Measurements from ENCODE around the gene SEPTIN10.

The SEPTIN10 gene

GRCh38 chr2:109523121-109523520, 90.6 kb downstream of the SEPTIN10 start:
- DNase-seq (ENCODE audit: low spot score), result no peak

DNA sequence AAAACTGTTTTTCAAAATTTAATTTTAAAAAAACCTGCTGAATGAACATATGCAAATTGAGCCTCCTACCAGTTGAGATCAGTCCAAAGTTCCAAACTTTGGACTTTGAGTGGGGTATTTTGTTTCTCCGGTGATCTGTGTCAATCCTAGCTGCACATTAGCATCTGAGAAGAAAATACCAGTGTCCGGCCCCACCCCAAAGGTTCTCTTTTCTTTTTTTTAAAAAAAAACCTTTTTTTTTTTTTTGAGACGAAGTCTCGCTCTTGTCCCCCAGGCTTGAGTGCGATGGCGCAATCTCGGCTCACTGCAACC, 91.7 kb downstream of the SEPTIN10 start:
- DNase-seq (ENCODE audit: low spot score), result no peak

- no peak for DNase-seq (ENCODE audit: low spot score)
These were observed 92.3 kb downstream of the SEPTIN10 start for GRCh38 chr2:109521233-109522062.

DNA sequence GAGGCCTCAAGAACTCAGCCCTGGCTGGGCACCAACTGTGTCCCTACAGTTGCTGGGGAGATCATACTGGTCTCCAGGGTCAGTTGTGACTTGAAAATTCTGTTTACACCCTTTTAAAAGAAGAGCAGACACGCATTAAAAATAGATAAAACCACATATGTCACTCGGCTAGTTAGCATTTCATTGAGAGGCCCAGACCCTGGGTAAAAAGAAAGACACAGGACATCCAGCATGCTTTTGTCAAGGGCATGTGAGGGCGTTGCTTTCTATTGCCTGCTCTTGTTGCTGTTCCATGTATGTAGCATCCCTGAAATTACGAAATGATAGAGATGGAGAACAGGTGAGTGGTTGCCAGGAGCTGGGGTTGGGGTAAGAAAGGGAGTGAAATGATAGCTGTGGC, 94.3 kb downstream of the SEPTIN10 start:
- no peak for DNase-seq (ENCODE audit: low spot score)

- no peak for DNase-seq (ENCODE audit: low spot score)
These were observed 96.5 kb downstream of the SEPTIN10 start for GRCh38 chr2:109517118-109517889.

DNA sequence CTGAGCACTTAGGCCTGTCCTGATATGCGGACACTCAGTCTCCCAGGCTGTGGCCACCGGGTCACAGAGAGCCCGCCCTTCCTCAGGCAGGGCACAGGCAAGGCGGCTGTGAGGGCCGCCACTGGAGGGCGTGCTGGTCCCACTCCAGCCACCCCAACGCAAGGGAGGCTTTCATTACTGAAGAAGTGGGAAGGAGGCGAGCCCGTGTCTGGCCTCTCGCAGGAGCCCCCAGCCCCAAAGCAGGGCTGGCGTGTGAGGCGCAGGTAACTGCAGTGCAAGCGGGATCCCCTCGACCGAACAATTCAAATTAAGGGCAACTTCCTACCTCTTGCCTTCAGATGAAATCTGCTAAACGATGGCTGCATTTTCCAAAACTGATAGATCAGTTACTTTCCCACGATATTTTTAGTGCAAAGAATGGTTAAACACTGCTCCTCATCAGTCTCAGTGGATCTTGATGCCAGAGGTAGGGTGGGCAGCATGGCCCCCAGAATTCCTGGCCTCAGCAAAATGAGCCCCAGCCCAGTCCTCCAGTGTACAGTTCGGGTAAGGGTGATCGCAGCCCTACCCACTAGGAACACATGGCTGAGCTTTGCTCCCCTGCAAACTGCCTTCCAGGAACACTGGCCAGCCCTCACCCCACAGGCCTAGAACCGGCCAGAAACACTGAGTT, 97.2 kb downstream of the SEPTIN10 start:
- no peak for DNase-seq (ENCODE audit: low spot score)

- DNase-seq (ENCODE audit: low spot score), result no peak
These were observed 98.9 kb downstream of the SEPTIN10 start for GRCh38 chr2:109514857-109515256.

DNA sequence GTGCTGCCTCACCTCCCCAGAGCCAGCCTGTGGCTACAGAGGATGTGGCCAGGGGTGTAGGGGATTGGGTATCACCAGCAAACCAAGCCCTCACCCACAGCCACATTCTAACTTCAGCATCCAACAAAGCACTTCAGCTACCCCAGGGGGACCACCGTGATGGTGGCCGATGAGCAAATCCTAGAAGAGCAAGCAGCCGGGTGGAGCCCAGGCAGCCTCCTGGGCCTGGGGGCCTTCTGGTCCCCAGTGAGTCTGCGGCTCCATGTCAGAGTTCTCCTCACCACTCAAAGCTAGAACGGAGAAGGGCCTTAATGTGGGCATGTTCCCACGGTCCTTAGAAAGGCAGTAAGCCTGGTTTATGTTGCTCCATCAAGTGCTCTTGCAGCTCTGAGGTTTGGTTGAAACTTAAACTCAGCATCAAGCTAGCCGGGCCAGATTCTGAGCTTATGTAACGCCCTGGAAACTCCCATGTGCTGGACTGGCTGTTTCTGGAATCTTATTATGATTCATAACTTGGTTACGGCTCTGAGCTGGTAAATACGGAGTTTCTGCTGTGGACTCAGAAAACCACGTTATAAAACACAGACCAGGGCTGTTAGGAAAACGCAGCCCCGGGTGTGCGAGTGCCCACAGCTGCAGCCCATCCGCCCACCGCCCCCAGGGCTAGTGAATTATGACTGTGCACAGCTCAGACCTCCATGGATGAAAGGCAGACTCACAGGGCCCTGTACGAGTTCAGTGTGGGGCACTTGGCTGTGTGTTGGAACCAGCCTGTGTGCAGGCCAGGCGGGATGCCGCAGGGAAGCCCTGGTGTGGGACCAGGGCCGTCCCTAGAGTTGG, 99.8 kb downstream of the SEPTIN10 start:
- DNase-seq (ENCODE audit: low spot score), result no peak

- no peak for DNase-seq (ENCODE audit: low spot score)
These were observed 100.5 kb downstream of the SEPTIN10 start for GRCh38 chr2:109513230-109513629.

DNA sequence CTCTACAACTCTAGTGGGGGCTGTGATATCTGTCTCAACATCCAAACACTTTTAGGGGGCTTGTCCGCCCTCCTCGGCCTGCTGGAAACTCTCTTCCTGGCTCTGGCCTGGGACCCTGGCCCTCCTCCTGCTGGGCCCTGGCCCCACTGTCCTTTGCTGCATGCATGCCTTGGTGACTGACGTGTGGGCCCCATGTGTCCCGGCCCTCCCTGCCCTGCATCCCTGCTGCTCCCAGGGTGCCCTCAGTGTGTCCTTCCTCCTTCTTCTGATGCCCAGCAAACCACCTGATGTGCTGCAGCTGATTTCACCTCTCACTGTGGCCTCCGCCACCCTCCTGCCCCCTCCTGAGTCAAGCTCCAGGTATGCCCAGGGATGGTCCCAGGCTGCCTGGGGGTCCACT, 101.7 kb downstream of the SEPTIN10 start:
- DNase-seq (ENCODE audit: low spot score), result no peak

DNA sequence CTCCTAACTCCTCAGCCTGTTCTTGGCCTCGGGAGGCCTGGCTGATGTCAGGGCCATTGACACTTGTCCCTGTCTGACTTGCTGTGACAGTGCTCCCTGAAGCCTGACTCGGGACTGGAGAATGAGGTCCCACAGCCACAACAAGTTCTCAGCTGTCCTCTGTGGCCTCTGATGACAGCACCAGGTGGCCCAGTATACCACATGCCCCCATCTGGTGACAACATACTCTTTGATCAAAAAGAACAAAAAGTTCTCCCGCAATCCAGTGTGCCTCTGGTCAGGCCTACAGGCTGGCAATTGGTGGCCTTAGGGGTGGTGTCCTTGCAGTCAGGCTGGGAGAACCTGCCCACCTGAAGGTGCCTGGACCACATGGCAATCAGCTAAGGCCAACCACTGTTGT, 102.6 kb downstream of the SEPTIN10 start:
- no peak for DNase-seq (ENCODE audit: low spot score)

GRCh38 chr2:109510136-109511028, 103.4 kb downstream of the SEPTIN10 start:
- peak; percentile 81 for DNase-seq (ENCODE audit: low spot score)

DNA sequence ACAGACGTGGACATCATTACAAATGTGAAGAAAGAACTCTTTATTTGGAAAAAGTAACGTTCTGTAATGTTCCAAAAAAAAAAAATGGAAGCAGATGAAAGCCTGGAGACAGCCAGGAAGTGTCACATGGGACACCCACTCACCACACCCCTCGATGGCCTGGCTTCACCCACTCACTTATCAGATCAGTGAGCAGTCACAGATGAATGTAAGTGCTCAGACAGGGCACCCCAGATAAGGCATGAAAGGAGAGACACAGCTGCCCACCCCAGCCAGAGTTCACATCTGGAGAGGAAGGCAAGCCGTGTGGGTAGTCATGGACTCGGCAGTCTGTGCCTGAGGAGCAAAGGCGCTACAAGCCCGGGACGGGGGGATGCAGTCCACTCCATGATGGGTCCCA, 105.2 kb downstream of the SEPTIN10 start:
- DNase-seq (ENCODE audit: low spot score), result no peak

GRCh38 chr2:109507828-109508227, 105.9 kb downstream of the SEPTIN10 start:
- DNase-seq (ENCODE audit: low spot score), result no peak

DNA sequence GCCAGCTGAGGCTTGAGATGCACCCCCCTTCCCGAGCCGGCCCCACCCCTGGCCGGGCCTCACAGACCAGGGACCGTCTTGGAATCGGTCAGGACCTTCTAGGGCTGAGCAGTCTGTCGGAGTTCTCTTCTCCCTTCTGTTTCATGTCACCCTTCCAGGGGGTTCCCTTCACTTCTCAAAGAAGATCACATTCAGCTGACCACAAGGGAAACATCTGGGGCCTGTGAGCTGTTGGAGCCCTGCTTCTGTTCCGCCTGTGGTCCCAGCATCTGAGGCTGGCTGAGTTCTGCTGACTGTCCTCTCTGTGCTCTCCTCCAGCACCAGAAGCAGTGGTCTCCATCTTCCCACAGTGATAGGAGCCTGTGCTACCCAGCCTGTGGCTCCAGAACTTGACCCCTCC, 106.5 kb downstream of the SEPTIN10 start:
- peak; percentile 64 for DNase-seq (ENCODE audit: low spot score)

DNA sequence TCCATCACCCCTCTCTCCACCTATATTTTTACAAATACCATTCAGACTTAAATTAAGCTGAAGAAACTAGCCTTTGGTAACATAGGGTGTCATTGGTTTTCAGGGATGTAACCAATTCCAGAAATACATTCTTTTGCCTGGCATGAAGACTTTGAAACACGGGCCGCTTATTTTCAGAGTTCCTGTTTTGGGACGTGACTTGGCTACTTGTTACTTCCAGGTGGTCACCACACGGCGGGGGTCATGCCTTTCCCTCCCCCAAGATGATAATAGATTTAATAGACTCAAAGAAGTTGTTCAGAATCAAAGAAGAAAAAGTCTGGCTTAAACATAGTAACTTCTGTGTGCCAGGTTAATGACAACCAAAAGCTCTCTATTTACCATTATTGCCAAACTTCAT, 110.6 kb downstream of the SEPTIN10 start:
- no peak for DNase-seq (ENCODE audit: low spot score)

DNA sequence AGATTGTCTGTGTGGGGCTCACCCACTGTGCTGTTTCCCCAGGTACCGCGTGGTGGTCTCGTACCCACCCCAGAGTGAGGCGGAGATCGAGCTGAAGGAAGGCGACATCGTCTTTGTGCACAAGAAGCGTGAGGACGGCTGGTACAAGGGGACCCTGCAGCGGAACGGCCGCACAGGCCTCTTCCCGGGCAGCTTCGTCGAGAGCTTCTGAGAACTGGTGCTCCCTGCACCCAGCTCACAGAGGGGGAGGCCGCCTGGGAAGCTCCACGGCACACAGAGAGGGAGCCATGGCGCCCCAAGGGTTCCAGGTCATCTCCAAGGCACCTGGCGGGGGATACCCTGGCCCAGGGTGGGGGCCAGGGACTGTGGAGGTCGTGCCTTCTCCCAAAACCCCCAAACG, 112.3 kb downstream of the SEPTIN10 start:
- no peak for DNase-seq (ENCODE audit: low spot score)

DNA sequence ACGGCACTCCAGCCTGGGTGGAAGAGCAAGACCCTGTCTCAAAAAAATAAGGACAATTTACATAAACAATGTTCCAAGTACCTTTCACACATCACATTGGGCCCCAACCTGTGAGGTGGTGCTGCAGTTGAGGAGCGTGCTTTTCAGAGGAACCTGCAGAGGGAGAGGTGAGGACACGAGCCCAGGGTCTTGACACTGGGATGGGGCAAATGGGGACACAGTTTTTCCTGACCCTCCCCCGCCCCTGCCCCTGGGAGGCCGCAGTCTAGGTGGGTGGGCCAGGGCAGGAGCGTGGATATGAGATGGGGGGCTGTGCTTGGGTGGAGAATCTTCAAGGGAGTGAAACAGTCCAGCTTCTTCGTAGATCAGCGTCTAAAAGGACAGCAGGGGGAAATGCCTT, 112.9 kb downstream of the SEPTIN10 start:
- no peak for DNase-seq (ENCODE audit: low spot score)

- no peak for DNase-seq (ENCODE audit: low spot score)
These were observed 114.2 kb downstream of the SEPTIN10 start for GRCh38 chr2:109499566-109499965.

DNA sequence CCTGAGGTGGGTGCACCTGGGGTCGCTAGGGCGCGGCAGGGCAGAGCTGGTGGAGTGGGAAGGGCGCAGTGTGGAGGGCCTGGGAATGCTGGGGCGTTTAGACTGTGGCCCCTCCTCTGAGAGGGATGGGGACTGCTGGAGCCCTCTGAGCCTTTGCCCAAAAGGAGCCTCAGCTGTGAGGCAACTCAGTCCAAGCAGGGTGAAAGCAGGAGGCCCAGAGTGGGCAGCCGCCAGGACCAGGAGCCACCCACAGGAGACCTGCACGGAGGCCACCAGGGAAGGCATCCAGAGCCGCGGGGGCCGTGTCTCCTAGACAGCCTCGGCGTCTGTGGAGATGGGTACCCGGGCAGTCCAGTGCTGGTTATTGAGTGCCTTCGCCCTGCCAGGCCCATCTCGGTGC, 114.9 kb downstream of the SEPTIN10 start:
- DNase-seq (ENCODE audit: low spot score), result no peak
